ENCODE results near the gene MAP4K5.
"Not testable (repeated sequence)": the region's sequence is repeated elsewhere in the genome, so short reads cannot be mapped to it uniquely, and the experiment has no call there.

The MAP4K5 gene

DNA sequence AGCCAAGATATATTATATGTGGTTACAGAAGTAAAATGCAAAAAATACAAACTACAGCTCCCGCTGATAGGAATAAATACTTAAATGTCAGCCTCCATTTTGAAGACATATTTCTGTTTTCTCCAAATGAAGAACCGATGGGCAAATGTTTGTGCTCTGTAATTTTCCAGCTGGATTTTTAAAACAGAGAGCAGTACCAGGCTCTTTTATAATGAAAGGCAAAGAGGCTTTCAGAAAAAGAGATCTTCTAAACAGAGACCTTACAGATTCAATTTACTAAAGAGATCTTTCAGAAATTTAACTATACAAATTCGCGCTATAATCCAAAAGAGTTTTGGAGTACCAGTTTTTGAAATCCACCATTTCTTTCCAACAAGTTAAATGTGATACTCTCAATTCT lies 19.9 kb downstream of the MAP4K5 start:
- TF ChIP-seq, protein P1, sequence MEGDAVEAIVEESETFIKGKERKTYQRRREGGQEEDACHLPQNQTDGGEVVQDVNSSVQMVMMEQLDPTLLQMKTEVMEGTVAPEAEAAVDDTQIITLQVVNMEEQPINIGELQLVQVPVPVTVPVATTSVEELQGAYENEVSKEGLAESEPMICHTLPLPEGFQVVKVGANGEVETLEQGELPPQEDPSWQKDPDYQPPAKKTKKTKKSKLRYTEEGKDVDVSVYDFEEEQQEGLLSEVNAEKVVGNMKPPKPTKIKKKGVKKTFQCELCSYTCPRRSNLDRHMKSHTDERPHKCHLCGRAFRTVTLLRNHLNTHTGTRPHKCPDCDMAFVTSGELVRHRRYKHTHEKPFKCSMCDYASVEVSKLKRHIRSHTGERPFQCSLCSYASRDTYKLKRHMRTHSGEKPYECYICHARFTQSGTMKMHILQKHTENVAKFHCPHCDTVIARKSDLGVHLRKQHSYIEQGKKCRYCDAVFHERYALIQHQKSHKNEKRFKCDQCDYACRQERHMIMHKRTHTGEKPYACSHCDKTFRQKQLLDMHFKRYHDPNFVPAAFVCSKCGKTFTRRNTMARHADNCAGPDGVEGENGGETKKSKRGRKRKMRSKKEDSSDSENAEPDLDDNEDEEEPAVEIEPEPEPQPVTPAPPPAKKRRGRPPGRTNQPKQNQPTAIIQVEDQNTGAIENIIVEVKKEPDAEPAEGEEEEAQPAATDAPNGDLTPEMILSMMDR (IDR thresholded peaks at IDR 0.05; ENCODE audit: insufficient read depth, low read length, poor library complexity, severe bottlenecking) = no peak
- H3K36me3 ChIP-seq (ENCODE audit: control insufficient read depth, insufficient read depth, low read length) = no peaks in the 10 kb centered on the region
- H3K4me3 ChIP-seq (replicated peaks; ENCODE audit: low read depth, low read length) = no peak overlapping the region
- no peaks in the 10 kb centered on the region for H3K27me3 ChIP-seq (replicated peaks; ENCODE audit: control insufficient read depth, insufficient read depth, low read length)
- DNase-seq (ENCODE audit: extremely low read depth, insufficient read length) = no peak

DNA sequence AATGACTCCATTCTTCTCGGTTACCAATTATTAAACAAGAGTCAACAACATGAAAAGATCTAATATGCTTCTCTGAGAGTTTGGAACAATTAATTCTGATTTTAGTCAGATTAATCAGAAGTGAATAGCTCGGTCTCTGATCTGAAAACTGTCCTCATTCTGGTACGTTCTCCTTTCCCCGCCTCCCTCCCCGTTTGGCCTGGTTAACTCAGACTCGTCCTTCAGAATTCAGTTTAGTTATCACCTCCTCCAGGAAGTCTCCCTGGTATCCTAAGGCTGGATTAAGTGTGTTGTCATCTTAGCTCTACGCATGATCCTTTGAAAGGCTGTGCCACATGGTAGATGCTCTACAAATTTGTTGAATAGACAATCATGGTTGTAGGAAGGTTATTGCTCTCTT lies 22.2 kb downstream of the MAP4K5 start:
- H3K4me3 ChIP-seq (replicated peaks; ENCODE audit: low read depth, low read length) = no peak overlapping the region
- H3K36me3 ChIP-seq (ENCODE audit: control insufficient read depth, insufficient read depth, low read length) = no peaks in the 10 kb centered on the region
- DNase-seq (ENCODE audit: extremely low read depth, insufficient read length) = no peak
- TF ChIP-seq, protein P1 (IDR thresholded peaks at IDR 0.05; ENCODE audit: insufficient read depth, low read length, poor library complexity, severe bottlenecking) = no peak
- H3K27me3 ChIP-seq (replicated peaks; ENCODE audit: control insufficient read depth, insufficient read depth, low read length) = no peaks in the 10 kb centered on the region

DNA sequence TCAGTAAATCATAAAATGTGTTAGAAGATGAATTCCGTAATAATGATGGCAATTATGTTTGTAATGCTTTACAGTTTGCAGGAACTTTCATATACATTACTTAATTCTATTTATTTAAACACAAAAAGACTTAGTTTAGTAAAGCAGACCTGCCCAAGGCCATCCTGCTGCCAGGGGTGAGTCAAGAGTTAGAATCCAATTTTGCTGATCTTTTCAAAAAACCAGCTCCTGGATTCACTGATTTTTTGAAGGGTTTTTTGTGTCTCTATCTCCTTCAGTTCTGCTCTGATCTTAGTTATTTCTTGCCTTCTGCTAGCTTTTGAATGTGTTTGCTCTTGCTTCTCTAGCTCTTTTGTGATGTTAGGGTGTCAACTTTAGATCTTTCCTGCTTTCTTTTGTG lies 25.3 kb downstream of the MAP4K5 start:
- H3K27me3 ChIP-seq (replicated peaks; ENCODE audit: control insufficient read depth, insufficient read depth, low read length); DNase-seq (ENCODE audit: extremely low read depth, insufficient read length); H3K36me3 ChIP-seq (ENCODE audit: control insufficient read depth, insufficient read depth, low read length); H3K4me3 ChIP-seq (replicated peaks; ENCODE audit: low read depth, low read length): not testable (repeated sequence)

DNA sequence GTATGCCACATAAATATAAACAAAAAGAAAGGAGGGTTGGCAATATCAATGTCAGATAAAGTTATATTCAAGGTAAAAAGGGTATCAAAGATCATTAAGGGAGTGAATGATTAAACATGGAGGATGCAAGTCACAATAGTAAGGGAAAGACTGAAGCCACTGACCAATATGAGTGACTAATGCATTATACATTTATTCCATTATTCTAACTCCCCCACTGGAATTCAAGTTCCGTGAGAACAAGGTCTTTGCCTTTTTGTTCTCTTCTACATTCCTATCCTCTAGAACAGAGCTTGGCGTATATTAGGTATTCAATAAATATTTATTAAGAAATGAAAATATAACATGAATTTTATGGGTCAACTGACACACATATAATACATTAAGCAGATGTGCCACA lies 30.7 kb downstream of the MAP4K5 start:
- TF ChIP-seq, protein P1 (IDR thresholded peaks at IDR 0.05; ENCODE audit: insufficient read depth, low read length, poor library complexity, severe bottlenecking) = no peak
- Histone ChIP-seq H3K27me3 (replicated peaks; ENCODE audit: control insufficient read depth, insufficient read depth, low read length) (no peaks in the 10 kb centered on the region), H3K36me3 (ENCODE audit: control insufficient read depth, insufficient read depth, low read length) (no peaks in the 10 kb centered on the region), H3K4me3 (replicated peaks; ENCODE audit: low read depth, low read length) (no peak overlapping the region)
- no peak for DNase-seq (ENCODE audit: extremely low read depth, insufficient read length)

DNA sequence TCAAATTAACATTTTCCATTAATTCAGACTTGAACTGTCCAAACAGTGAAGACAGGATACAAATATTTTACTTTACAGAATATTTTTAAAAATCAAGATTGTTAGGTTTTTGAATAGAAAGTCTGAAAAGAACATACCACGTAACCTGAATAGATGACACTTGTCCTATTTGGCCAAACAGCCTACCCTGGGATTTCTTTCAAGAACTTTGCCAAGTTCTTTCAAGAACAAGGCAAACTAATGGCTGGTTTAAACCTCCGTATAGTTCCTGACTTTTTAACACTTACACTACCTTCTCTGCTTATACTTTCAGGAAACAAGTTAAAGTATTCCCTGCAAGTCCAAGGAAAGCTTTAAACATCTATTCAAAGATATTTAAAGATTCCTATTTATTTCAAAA lies 35.0 kb downstream of the MAP4K5 start:
- Histone ChIP-seq H3K36me3 (ENCODE audit: control insufficient read depth, insufficient read depth, low read length) (no peaks in the 10 kb centered on the region), H3K27me3 (replicated peaks; ENCODE audit: control insufficient read depth, insufficient read depth, low read length) (no peaks in the 10 kb centered on the region), H3K4me3 (replicated peaks; ENCODE audit: low read depth, low read length) (no peak overlapping the region)
- no peak for DNase-seq (ENCODE audit: extremely low read depth, insufficient read length)
- TF ChIP-seq, protein P1 (IDR thresholded peaks at IDR 0.05; ENCODE audit: insufficient read depth, low read length, poor library complexity, severe bottlenecking) = no peak

DNA sequence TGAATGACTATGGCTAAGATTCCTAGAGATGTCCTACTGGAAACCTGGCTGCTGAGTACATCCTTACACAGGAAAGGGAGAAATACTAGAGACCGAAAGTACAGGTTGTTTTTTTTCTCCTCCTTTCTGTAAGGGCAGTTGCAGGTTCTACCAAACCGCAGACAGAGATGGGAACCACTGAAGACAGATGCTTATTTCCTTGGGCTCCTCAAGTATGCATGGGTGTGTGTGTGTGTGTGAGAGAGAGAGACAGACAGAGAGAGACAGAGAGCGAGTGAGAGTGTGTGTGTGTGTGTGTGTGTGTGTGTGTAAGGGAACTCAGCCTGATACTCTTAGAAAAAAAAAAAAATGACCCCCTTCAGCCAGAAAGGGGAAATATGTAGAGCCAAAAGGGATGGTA lies 42.5 kb downstream of the MAP4K5 start:
- TF ChIP-seq, protein P1 (IDR thresholded peaks at IDR 0.05; ENCODE audit: insufficient read depth, low read length, poor library complexity, severe bottlenecking) = no peak
- H3K36me3 ChIP-seq (ENCODE audit: control insufficient read depth, insufficient read depth, low read length) = no peaks in the 10 kb centered on the region
- no peaks in the 10 kb centered on the region for H3K27me3 ChIP-seq (replicated peaks; ENCODE audit: control insufficient read depth, insufficient read depth, low read length)
- no peak overlapping the region for H3K4me3 ChIP-seq (replicated peaks; ENCODE audit: low read depth, low read length)
- no peak for DNase-seq (ENCODE audit: extremely low read depth, insufficient read length)
